GM12873 (cell line): Measurements from ENCODE around the gene NUDT6.

Experiments
- TF ChIP-seq, protein P1 (sequence below): IDR thresholded peaks from 2 replicates; pipeline ENCODE4 v1.5.1; 2012; ENCODE audit warnings: low read depth, mild to moderate bottlenecking, moderate library complexity, low read length, control low read depth; ENCODE audit not compliant: insufficient read depth; ENCODE audit errors: missing control alignments

The NUDT6 gene

GRCh38 chr4:122889726-122890125, 32.7 kb downstream of the NUDT6 start:
- TF ChIP-seq, protein P1, sequence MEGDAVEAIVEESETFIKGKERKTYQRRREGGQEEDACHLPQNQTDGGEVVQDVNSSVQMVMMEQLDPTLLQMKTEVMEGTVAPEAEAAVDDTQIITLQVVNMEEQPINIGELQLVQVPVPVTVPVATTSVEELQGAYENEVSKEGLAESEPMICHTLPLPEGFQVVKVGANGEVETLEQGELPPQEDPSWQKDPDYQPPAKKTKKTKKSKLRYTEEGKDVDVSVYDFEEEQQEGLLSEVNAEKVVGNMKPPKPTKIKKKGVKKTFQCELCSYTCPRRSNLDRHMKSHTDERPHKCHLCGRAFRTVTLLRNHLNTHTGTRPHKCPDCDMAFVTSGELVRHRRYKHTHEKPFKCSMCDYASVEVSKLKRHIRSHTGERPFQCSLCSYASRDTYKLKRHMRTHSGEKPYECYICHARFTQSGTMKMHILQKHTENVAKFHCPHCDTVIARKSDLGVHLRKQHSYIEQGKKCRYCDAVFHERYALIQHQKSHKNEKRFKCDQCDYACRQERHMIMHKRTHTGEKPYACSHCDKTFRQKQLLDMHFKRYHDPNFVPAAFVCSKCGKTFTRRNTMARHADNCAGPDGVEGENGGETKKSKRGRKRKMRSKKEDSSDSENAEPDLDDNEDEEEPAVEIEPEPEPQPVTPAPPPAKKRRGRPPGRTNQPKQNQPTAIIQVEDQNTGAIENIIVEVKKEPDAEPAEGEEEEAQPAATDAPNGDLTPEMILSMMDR: no peak

DNA sequence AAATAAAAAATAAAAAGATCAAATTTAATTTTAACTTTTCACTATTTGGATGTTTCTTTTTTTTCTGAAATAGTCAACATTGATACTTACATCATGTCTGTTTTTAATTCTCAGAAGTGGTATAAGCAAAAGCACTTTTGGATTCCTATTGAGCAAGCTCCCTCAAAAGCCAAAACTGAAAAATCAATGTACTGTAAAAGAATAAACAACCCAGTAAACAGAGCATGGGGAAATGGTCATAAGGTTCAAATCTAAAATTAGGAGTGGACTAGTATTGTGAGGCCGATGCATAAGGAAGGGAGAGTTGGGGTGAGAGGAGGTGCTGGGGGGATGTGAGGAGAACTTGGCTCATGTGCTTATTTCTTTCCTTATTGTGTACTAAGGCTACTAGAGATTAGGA, 37.9 kb downstream of the NUDT6 start:
- TF ChIP-seq, protein P1: no peak

DNA sequence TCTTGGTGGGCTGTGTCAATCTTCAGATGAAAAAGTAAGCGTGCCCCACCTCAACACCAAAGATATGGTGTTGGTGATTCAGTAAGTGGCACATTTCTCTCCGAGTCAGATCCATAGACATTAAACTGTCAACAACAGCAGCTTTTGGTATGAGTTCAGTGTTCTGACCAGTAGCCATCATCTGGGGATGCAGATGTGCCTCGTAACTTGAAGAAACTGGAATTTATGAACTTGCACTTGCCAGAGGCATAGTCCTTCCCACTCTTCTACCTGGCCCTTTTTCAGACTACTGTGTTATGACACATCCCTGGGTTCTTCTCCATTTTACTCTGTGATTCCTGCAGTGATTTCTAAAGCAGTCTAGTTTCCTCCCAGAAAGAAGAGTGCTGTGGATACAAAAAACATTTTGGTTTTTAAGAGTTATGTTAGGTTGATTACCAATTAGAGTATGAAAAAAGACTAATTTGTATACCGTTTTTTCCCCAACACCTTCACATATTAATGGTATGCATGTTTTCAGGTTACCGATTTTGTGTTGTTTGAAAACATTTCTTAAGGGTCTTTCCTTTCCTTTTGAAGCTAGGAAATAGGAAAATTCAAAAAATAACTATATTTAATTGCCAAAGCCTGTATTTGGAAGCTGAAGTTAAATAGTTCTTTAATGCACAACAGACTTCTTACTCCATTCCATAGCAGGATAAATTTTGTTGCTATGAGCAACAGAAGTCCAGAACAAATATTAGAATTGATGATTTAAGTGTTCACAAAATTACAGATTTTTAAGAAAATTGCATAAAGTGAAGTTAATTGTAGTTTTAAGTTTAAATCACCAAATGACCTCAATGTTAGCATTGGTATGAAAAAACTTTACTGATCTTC, 39.3 kb downstream of the NUDT6 start:
- TF ChIP-seq, protein P1: no peak

DNA sequence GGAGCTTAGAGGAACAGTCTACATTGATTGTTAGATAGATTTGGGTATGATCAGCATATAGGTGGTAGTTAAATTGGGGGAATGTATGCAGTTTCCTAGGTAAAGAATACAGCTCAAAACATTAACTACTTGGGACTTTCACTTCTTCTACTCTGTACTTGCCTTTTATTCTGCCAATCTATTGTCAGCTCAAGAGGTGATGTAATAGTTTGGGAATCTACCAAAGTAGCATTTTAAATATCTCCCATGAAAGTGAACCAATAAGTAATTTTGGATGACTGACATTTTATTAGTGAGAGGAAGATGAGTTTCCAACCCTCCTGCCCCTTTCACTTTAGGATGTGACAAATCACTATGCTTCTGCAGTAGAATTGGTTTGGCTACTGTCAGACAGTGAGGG, 43.4 kb downstream of the NUDT6 start:
- TF ChIP-seq, protein P1: no peak

GRCh38 chr4:122876456-122876855, 45.9 kb downstream of the NUDT6 start:
- TF ChIP-seq, protein P1: no peak

GRCh38 chr4:122875949-122876348, 46.4 kb downstream of the NUDT6 start:
- TF ChIP-seq, protein P1: no peak

GRCh38 chr4:122873821-122874593, 48.4 kb downstream of the NUDT6 start:
- TF ChIP-seq, protein P1: no peak
